OCI-LY7 (cell line): ENCODE results near the gene RRAGA.

Experiments used
- CTCF ChIP-seq: fragments of 200-600 bp; sonication (generic); conservative IDR thresholded peaks from 2 replicates; pipeline ENCODE4 v1.5.1; 2014; ENCODE audit warnings: mild to moderate bottlenecking, antibody characterized with exemption, low read length, moderate library complexity, mixed read lengths
- EZH2phosphoT487 ChIP-seq: fragments of 200-600 bp; sonication (generic); IDR thresholded peaks from 2 replicates; pipeline ENCODE4 v1.6.1; 2018; ENCODE audit warnings: low read depth, borderline replicate concordance, mild to moderate bottlenecking, mixed run types, antibody characterized with exemption, low read length, moderate library complexity, mixed read lengths

- TF ChIP-seq CTCF = no peak
- no peak for TF ChIP-seq EZH2phosphoT487
These were observed 7.8 kb downstream of the RRAGA start for GRCh38 chr9:19057033-19057432.
